ENCODE measurements around the gene AGPAT2.

GRCh38 chr9:136726631-136727191 is 39.5 kb upstream of the AGPAT2 start:
- TF ChIP-seq GATA2 (IDR thresholded peaks at IDR 0.05; ENCODE audit: low read depth, low read length) (no peak), GATA3 (IDR thresholded peaks at IDR 0.05; ENCODE audit: low read depth, low read length) (no peak)

Data from SH-SY5Y (cell line).